HepG2 (cell line): ENCODE measurements around the gene ACD. TPM values are rescaled to one million over a fixed set of nuclear protein-coding genes. Genes with fewer than 3 reads are reported as not detected.

ENCODE experiments used
- ATAC-seq: fragments of 200-7000 bp; cut with Tn5 transposase; 3 replicates; pipeline ENCODE4 v1.9.1; 2020; ENCODE audit warnings: mild to moderate bottlenecking, moderate library complexity
- BruUV-seq: library from RNA; stranded (reverse); fragments of 400-500 nt; replicated peaks from 2 replicates; lab custom pipeline; 2021; lab: Mats Ljungman, UMichigan
- CTCF ChIA-PET: fragments of 300-600 bp; formaldehyde crosslinking; extraction: SDS; loops from one replicate; lab custom pipeline; 2021; ENCODE audit warnings: low total read pairs, inconsistent platforms, low intra/inter-chr PET ratio; lab: Yijun Ruan, JAX
- POLR2A ChIA-PET: fragments of 350-600 bp; sonication (Branson Sonifier 250); formaldehyde crosslinking; loops from one replicate; lab custom pipeline; 2020; ENCODE audit warnings: antibody characterized with exemption, inconsistent platforms; lab: Yijun Ruan, JAX
- DNase-seq: peaks from one replicate; pipeline ENCODE4 v3.0.0-alpha.2; 2015; ENCODE audit warnings: low spot score
- FAIRE-seq: peaks from 3 replicates; lab custom pipeline; 2011; peaks lifted over from hg19 to GRCh38; lab: Jason Lieb, UNC
- H2AFZ ChIP-seq: one replicate; pipeline ENCODE4 v1.6.1; 2011; ENCODE audit warnings: low read length, inconsistent platforms
- H3K27ac ChIP-seq: fragments of 300-600 bp; 3 replicates; pipeline ENCODE4 v1.8.0; 2011; ENCODE audit warnings: mixed run types, mild to moderate bottlenecking, mixed read lengths, low read length, inconsistent platforms; ENCODE audit not compliant: insufficient read depth; ENCODE audit errors: extremely low read length
- H3K27me3 ChIP-seq, 2 experiments: fragments of 200-600 bp in 1 of 2; 2 replicates in 1 of 2; 3 replicates in 1 of 2; pipeline versions ENCODE4 v1.6.0 to v1.8.0; 2011; ENCODE audit warnings: low read length in 2 of 2, mild to moderate bottlenecking in 2 of 2, moderate library complexity in 2 of 2, inconsistent platforms in 1 of 2; ENCODE audit not compliant: insufficient read depth in 2 of 2, control insufficient read depth in 1 of 2
- H3K36me3 ChIP-seq, 2 experiments: fragments of 200-600 bp in 1 of 2; replicated peaks in 1 of 2; 2 replicates in 1 of 2; 3 replicates in 1 of 2; pipeline versions ENCODE4 v1.5.1 to v1.8.0; 2011; ENCODE audit warnings: low read length in 2 of 2, inconsistent platforms in 1 of 2; ENCODE audit not compliant: insufficient read depth in 2 of 2, control insufficient read depth in 1 of 2
- H3K4me1 ChIP-seq: 2 replicates; pipeline ENCODE4 v1.5.1; 2012; ENCODE audit warnings: low read length, inconsistent platforms; ENCODE audit not compliant: insufficient read depth
- H3K4me2 ChIP-seq: 2 replicates; pipeline ENCODE4 v1.6.0; 2011; ENCODE audit warnings: low read depth, low read length, inconsistent platforms
- H3K4me3 ChIP-seq, 3 experiments: fragments of 200-600 bp in 1 of 3; sonication (generic), shearing (Covaris generic) in 1 of 3; replicated peaks in 1 of 3; 2 replicates each; pipeline ENCODE4 v1.5.1; 2011 to 2016; ENCODE audit warnings: low read length in 3 of 3, inconsistent platforms in 2 of 3, low read depth in 2 of 3, mild to moderate bottlenecking in 2 of 3, control low read depth in 1 of 3, mixed read lengths in 1 of 3; ENCODE audit not compliant: insufficient read depth in 1 of 3
- H3K79me2 ChIP-seq: one replicate; pipeline ENCODE4 v1.6.1; 2011; ENCODE audit warnings: low read length, inconsistent platforms; ENCODE audit not compliant: insufficient read depth
- H3K9ac ChIP-seq: 2 replicates; pipeline ENCODE4 v1.6.0; 2011; ENCODE audit warnings: mild to moderate bottlenecking, low read depth, low read length, inconsistent platforms; ENCODE audit not compliant: insufficient read depth
- H3K9me3 ChIP-seq: 2 replicates; pipeline ENCODE4 v1.5.1; 2012; ENCODE audit warnings: mild to moderate bottlenecking, low read length
- H4K20me1 ChIP-seq: 2 replicates; pipeline ENCODE4 v1.6.0; 2011; ENCODE audit warnings: inconsistent platforms, mild to moderate bottlenecking, low read length, moderate library complexity; ENCODE audit not compliant: insufficient read depth
- CENPT ChIP-seq: sonication (generic); formaldehyde crosslinking; IDR thresholded peaks from 2 replicates; pipeline ENCODE4 v1.8.0; 2022; ENCODE audit warnings: low read depth, mild to moderate bottlenecking, moderate library complexity, missing genetic modification reagents
- MAFF ChIP-seq: IDR thresholded peaks from 2 replicates; pipeline ENCODE4 v1.6.1; 2011; ENCODE audit warnings: low read depth, low read length, improper control_type of control experiment
- PCBP1 ChIP-seq: fragments of 200-400 bp; formaldehyde crosslinking; IDR thresholded peaks from 2 replicates; pipeline ENCODE4 v1.6.1; 2017; ENCODE audit warnings: mild to moderate bottlenecking, low read depth, low read length, borderline replicate concordance
- SRY ChIP-seq: sonication (generic); formaldehyde crosslinking; IDR thresholded peaks from 2 replicates; pipeline ENCODE4 v1.8.0; 2022; ENCODE audit warnings: mild to moderate bottlenecking, missing genetic modification reagents
- ZBTB33 ChIP-seq: sonication (generic); formaldehyde crosslinking; IDR thresholded peaks from 2 replicates; pipeline ENCODE4 v1.4.0; 2020; ENCODE audit warnings: missing genetic modification reagents
- ZBTB40 ChIP-seq, 2 experiments: fragments of 450-650 bp in 1 of 2; sonication (generic) in 1 of 2; formaldehyde crosslinking in 1 of 2; IDR thresholded peaks; 2 replicates each; pipeline versions ENCODE4 v1.6.1 to v1.8.0; 2016 to 2022; ENCODE audit warnings: antibody characterized with exemption in 1 of 2, mild to moderate bottlenecking in 1 of 2, missing genetic modification reagents in 1 of 2
- ZMAT5 ChIP-seq: sonication (generic); formaldehyde crosslinking; IDR thresholded peaks from 2 replicates; pipeline ENCODE4 v1.5.0; 2020; ENCODE audit warnings: mild to moderate bottlenecking, low read depth, missing genetic modification reagents, borderline replicate concordance
- ZNF737 ChIP-seq: sonication (generic); formaldehyde crosslinking; IDR thresholded peaks from 2 replicates; pipeline ENCODE4 v1.5.0; 2020; ENCODE audit warnings: missing genetic modification reagents, mild to moderate bottlenecking, borderline replicate concordance
- WGBS: methylation state at CpG from one replicate; pipeline ENCODE4 v1.1.6; 2017; ENCODE audit warnings: low lambda C conversion rate; 5-methylcytosine and 5-hydroxymethylcytosine counted together
- in situ Hi-C: cut with HindIII; loops from 2 replicates; pipeline ENCODE4 v1.10.0; 2017; ENCODE audit warnings: low pct_unique_long_range_greater_than_20kb; ENCODE audit not compliant: extremely low pct_ligation_motif_present
- intact Hi-C: fragments of 100-400 bp; cut with micrococcal nuclease; formaldehyde crosslinking; loops from one replicate; pipeline ENCODE4 v1.10.0; 2022; ENCODE audit not compliant: unreplicated experiment
- polyA plus RNA-seq, 8 experiments: library from polyadenylated mRNA; depleted of rRNA in 3 of 8; stranded (reverse) in 7 of 8; unstranded in 1 of 8; fragments of >200 nt; fragmentation: Illumina TruSeq in 4 of 8; extraction: Trizol in 4 of 8; gene quantifications; 2 replicates each; pipeline versions ENCODE4 v1.2.1 to v1.2.3, GENCODE V29; 2011 to 2016; ENCODE audit warnings: low read depth in 4 of 8, missing spikeins in 1 of 8, mixed read lengths in 1 of 8; ENCODE audit not compliant: insufficient read depth in 1 of 8
- total RNA-seq, 5 experiments: library from RNA; depleted of rRNA; stranded (reverse); fragments of >200 nt; fragmentation: Illumina TruSeq; extraction: Trizol; gene quantifications; 2 replicates each; pipeline ENCODE4 v1.2.3, GENCODE V29; 2016; ENCODE audit warnings: low read depth in 1 of 5

The ACD gene
- total and polyA plus RNA-seq, 2 of the 13 experiments (the other 11 are each of a cell fraction or from before 2014, with no cell fraction given): 32.6 to 38.3 TPM

GRCh38 chr16:67647111-67647651, 12.9 kb downstream of the ACD start:
- intact Hi-C loops: no loop called here
- Histone ChIP-seq H3K9me3 (no peaks in the 10 kb centered on the region), H3K9ac (no peak overlapping the region), H3K27ac (no peak overlapping the region), H3K4me1 (peaks cover 32% of the 10 kb centered on the region), H3K4me2 (no peak overlapping the region), H3K79me2 (no peaks in the 10 kb centered on the region), H3K27me3 (peaks cover 18 to 70% of the 10 kb centered on the region in 2 experiments), H4K20me1 (peaks cover 8% of the 10 kb centered on the region; the same call in 1 of the 2 replicates), H3K36me3 (no peaks in the 10 kb centered on the region), H2AFZ (no peak overlapping the region), H3K4me3 (no peak overlapping the region)
- 45% methylated on average over 11 of the region's 15 CpGs for WGBS
- no peak for DNase-seq
- in situ Hi-C loops: loop anchor here (5.0 kb wide), 1 partner anchor 100 kb away; no protein-coding TSS in a partner anchor
- ChIA-PET CTCF (no interaction called here), POLR2A (no interaction called here)
- no TSS peak for BruUV-seq
- ATAC-seq: no peak
- FAIRE-seq: no peak
- TF ChIP-seq PCBP1 (0 out of 2 replicates have a peak, but pooled peaks have one; percentile 17), ZBTB40 (IDR thresholded peaks at IDR 0.05) (no peak), ZBTB40 (CRISPR knock-in tag; IDR thresholded peaks at IDR 0.05) (no peak), ZBTB33 (peak; percentile 74; the same call in 1 of the 2 replicates), CENPT (CRISPR knock-in tag) (no peak), ZNF737 (CRISPR knock-in tag) (no peak), MAFF (no peak), SRY (CRISPR knock-in tag) (no peak), ZMAT5 (no peak)
